ENCODE measurements around the gene ERF.

ERF gene

DNA sequence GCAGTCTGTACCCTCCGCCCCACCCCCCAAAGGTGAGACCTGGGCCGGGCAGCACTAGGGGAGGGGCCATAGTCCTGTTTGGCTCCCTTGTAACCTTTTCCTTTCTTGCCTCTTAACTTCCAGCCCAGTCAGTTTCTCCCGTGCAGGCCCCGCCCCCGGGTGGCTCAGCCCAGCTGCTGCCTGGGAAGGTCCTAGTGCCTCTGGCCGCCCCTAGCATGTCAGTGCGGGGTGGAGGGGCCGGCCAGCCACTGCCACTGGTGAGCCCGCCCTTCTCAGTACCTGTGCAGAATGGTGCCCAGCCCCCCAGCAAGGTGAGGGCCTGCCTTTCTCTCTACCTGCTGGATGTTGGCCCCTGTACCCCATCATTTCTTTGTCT is 36.5 kb upstream of the ERF start:
- Mint-ChIP-seq H3K27ac (no peak overlapping the region), H3K9me3 (no peaks in the 10 kb centered on the region), H3K4me1 (ENCODE audit: low read depth) (peaks cover 24% of the 10 kb centered on the region), H3K4me3 (no peak overlapping the region), H3K27me3 (no peaks in the 10 kb centered on the region), H3K36me3 (ENCODE audit: low read depth) (peaks cover 89% of the 10 kb centered on the region)
- intact Hi-C loops (cut with micrococcal nuclease), result loop anchor here (10.0 kb wide), 1 partner anchor 187 kb away; no protein-coding TSS in a partner anchor

DNA sequence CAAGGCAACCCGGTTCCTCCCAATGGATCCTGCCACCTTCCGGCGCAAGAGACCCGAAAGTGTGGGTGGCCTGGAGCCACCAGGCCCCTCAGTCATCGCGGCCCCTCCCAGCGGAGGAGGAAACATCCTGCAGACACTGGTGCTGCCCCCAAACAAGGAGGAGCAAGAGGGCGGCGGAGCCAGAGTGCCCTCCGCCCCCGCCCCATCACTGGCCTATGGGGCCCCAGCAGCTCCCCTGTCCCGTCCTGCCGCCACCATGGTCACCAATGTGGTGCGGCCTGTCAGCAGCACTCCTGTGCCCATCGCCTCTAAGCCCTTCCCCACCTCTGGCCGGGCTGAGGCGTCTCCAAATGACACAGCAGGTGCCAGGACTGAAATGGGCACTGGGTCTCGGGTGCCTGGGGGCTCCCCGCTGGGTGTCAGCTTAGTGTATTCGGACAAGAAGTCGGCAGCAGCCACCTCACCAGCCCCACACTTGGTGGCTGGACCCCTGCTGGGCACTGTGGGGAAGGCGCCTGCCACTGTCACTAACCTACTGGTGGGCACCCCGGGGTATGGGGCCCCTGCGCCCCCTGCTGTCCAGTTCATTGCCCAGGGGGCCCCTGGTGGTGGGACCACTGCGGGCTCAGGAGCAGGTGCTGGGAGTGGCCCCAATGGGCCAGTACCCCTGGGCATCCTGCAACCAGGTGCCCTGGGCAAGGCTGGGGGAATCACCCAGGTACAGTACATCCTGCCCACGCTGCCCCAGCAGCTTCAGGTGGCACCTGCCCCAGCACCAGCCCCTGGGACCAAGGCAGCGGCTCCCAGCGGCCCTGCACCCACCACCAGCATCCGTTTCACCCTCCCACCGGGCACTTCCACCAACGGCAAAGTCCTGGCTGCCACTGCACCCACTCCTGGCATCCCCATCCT is 35.9 kb upstream of the ERF start:
- H3K36me3 Mint-ChIP-seq (ENCODE audit: low read depth), result peaks cover 89% of the 10 kb centered on the region
- intact Hi-C loops (cut with micrococcal nuclease), result loop anchor here (10.0 kb wide), 1 partner anchor 186 kb away; no protein-coding TSS in a partner anchor
- peaks cover 30% of the 10 kb centered on the region for H3K4me1 Mint-ChIP-seq (ENCODE audit: low read depth)
- no peak overlapping the region for H3K27ac Mint-ChIP-seq
- no peaks in the 10 kb centered on the region for H3K9me3 Mint-ChIP-seq
- H3K4me3 Mint-ChIP-seq, result no peak overlapping the region
- no peaks in the 10 kb centered on the region for H3K27me3 Mint-ChIP-seq

DNA sequence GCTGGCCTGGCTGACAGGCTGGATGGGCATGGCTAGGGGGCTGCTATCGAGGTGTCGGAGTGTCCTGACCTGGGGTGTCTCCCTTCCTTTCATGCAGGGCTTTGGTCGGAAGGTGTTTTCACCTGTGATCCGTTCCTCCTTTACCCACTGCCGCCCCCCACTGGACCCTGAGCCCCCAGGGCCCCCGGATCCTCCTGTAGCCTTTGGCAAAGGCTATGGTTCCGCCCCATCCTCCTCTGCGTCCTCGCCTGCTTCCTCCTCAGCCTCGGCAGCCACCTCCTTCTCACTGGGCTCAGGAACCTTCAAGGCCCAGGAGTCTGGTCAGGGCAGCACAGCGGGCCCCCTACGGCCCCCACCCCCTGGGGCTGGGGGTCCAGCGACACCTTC is 35.2 kb upstream of the ERF start:
- intact Hi-C loops (cut with micrococcal nuclease), result loop anchor here (10.0 kb wide), 1 partner anchor 185 kb away; no protein-coding TSS in a partner anchor
- no peaks in the 10 kb centered on the region for H3K27me3 Mint-ChIP-seq
- H3K4me1 Mint-ChIP-seq (ENCODE audit: low read depth), result peaks cover 37% of the 10 kb centered on the region
- H3K9me3 Mint-ChIP-seq, result no peaks in the 10 kb centered on the region
- no peak overlapping the region for H3K4me3 Mint-ChIP-seq
- no peak overlapping the region for H3K27ac Mint-ChIP-seq
- peaks cover 85% of the 10 kb centered on the region for H3K36me3 Mint-ChIP-seq (ENCODE audit: low read depth)

DNA sequence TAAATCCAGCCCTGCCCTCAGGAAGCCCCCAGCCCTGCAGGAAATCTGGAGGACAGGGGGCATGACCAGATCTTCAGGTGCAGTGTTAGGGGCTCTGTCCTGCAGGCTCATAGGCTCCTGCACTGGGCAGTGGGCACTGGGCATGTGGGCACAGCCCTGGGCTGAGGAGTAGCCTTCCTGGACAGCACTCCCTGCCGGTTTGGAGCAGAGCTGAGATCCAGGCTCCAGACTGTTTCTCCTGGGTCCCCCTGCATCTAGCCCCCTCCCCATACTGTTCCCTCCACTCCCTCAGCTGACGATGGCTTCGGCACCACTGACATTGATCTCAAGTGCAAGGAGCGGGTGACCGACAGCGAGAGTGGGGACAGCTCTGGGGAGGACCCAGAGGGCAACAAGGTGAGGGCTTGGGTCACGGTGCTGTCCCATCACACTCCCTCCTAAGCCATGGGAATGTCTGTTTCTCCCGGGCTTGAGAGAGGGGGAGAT is 34.7 kb upstream of the ERF start:
- Mint-ChIP-seq H3K9me3 (no peaks in the 10 kb centered on the region), H3K4me3 (no peak overlapping the region), H3K27ac (no peak overlapping the region), H3K27me3 (no peaks in the 10 kb centered on the region), H3K4me1 (ENCODE audit: low read depth) (peaks cover 42% of the 10 kb centered on the region), H3K36me3 (ENCODE audit: low read depth) (peaks cover 80% of the 10 kb centered on the region)
- intact Hi-C loops (cut with micrococcal nuclease), result loop anchor here (5.0 to 10.0 kb wide), 2 partner anchors 157 to 185 kb away; partner anchors contain the start of gene POU2F2

DNA sequence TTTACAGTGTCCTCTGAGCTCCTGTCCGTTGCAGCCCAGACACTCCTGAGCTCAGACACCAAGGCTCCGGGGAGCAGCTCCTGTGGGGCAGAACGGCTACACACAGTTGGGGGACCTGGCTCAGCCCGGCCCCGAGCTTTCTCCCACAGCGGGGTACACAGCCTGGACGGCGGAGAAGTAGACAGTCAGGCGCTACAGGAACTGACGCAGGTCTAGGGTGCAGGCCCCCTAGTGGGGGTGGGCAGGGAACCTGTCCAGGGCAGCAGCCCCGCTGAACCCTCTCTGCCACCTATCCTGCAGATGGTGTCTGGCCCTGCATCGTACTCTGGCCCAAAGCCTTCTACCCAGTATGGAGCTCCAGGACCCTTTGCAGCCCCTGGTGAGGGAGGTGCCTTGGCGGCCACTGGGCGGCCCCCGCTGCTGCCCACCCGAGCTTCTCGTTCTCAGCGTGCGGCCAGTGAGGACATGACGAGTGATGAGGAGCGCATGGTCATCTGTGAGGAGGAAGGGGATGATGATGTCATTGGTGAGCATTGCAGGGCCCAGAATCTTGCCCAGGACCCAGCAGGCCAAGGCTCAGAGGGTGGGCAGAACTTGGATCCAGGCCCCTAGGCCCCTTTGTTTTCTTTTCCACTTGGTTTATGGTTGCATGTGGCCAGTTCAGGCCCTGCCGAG is 34.1 kb upstream of the ERF start:
- peaks cover 74% of the 10 kb centered on the region for H3K36me3 Mint-ChIP-seq (ENCODE audit: low read depth)
- H3K4me3 Mint-ChIP-seq, result no peak overlapping the region
- no peak overlapping the region for H3K27ac Mint-ChIP-seq

DNA sequence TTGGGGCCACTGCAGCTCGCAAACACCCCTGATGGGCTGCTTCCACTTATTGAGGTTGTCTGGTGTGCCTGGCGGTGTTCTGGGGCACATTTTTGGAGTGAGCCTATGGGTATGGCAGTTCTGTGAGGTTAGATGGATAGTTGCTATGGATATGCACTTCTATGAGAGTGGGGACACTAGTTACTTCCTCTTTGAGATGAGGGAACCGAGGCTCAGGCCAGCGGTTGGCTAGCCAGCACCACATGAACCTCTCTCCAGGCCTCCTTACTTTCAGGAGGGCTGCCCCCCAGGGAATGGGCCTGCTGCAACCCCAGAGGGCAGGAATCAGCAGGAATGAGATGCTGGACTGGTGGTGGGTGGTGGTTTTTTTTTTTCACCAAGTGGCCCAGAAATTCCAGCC is 33.5 kb upstream of the ERF start:
- intact Hi-C loops (cut with micrococcal nuclease), result loop anchor here (5.0 kb wide), 1 partner anchor 156 kb away; the partner anchor contains the start of gene POU2F2
- H3K36me3 Mint-ChIP-seq (ENCODE audit: low read depth), result peaks cover 68% of the 10 kb centered on the region
- no peaks in the 10 kb centered on the region for H3K9me3 Mint-ChIP-seq
- peaks cover 44% of the 10 kb centered on the region for H3K4me1 Mint-ChIP-seq (ENCODE audit: low read depth)
- no peak overlapping the region for H3K27ac Mint-ChIP-seq
- H3K4me3 Mint-ChIP-seq, result no peak overlapping the region
- no peaks in the 10 kb centered on the region for H3K27me3 Mint-ChIP-seq

More for the DNA sequence above, 34.1 kb upstream of the ERF start:
- Mint-ChIP-seq H3K4me1 (ENCODE audit: low read depth) (peaks cover 44% of the 10 kb centered on the region), H3K9me3 (no peaks in the 10 kb centered on the region), H3K27me3 (no peaks in the 10 kb centered on the region)
- intact Hi-C loops (cut with micrococcal nuclease), result loop anchor here (5.0 kb wide), 1 partner anchor 157 kb away; the partner anchor contains the start of gene POU2F2

DNA sequence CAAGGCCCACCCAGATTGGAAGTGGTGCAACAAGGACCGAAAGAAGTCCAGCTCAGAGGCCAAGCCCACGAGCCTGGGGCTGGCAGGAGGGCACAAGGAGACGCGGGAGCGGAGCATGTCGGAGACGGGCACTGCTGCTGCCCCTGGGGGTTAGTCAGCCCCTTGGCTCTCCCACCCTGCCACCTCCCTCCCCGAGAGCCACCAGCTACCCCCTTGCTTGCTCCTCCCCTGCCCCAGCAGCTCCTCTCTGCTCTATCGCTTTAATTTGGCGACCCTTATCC is 32.8 kb upstream of the ERF start:
- no peak overlapping the region for H3K4me3 Mint-ChIP-seq
- H3K9me3 Mint-ChIP-seq, result no peaks in the 10 kb centered on the region
- peaks cover 44% of the 10 kb centered on the region for H3K4me1 Mint-ChIP-seq (ENCODE audit: low read depth)
- H3K27ac Mint-ChIP-seq, result no peak overlapping the region
- no peaks in the 10 kb centered on the region for H3K27me3 Mint-ChIP-seq
- H3K36me3 Mint-ChIP-seq (ENCODE audit: low read depth), result peaks cover 62% of the 10 kb centered on the region
- intact Hi-C loops (cut with micrococcal nuclease), result loop anchor here (5.0 kb wide), 1 partner anchor 155 kb away; the partner anchor contains the start of gene POU2F2

DNA sequence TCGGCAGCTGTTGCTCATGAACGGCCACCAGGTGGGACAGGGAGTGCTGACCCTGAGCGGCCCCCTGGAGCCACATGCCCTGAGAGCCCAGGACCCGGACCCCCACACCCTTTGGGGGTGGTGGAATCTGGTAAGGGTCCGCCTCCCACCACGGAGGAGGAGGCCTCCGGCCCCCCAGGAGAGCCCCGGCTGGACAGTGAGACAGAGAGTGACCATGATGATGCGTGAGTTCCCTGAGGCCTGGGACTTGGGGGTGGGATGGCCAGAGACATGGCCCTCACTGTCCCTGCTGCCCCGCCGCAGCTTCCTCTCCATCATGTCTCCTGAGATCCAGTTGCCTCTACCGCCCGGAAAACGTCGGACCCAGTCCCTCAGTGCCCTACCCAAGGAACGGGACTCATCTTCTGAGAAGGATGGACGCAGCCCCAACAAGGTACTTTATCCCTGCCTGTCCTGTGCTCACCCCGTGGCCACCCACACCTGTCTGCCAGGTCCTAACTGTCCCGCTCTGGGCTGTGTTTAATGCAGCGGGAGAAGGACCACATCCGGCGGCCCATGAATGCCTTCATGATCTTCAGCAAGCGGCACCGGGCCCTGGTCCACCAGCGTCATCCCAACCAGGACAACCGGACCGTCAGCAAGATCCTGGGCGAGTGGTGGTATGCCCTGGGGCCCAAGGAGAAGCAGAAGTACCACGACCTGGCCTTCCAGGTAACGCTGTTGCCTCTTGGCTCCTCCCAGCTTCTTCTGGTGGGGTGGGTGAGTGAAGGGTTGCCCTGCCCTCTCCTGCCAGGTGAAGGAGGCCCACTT is 32.3 kb upstream of the ERF start:
- peaks cover 56% of the 10 kb centered on the region for H3K36me3 Mint-ChIP-seq (ENCODE audit: low read depth)
- H3K4me1 Mint-ChIP-seq (ENCODE audit: low read depth), result peaks cover 44% of the 10 kb centered on the region
- H3K27ac Mint-ChIP-seq, result no peak overlapping the region
- H3K9me3 Mint-ChIP-seq, result no peaks in the 10 kb centered on the region
- intact Hi-C loops (cut with micrococcal nuclease), result loop anchor here (5.0 kb wide), 1 partner anchor 155 kb away; the partner anchor contains the start of gene POU2F2
- H3K27me3 Mint-ChIP-seq, result no peaks in the 10 kb centered on the region
- no peak overlapping the region for H3K4me3 Mint-ChIP-seq

DNA sequence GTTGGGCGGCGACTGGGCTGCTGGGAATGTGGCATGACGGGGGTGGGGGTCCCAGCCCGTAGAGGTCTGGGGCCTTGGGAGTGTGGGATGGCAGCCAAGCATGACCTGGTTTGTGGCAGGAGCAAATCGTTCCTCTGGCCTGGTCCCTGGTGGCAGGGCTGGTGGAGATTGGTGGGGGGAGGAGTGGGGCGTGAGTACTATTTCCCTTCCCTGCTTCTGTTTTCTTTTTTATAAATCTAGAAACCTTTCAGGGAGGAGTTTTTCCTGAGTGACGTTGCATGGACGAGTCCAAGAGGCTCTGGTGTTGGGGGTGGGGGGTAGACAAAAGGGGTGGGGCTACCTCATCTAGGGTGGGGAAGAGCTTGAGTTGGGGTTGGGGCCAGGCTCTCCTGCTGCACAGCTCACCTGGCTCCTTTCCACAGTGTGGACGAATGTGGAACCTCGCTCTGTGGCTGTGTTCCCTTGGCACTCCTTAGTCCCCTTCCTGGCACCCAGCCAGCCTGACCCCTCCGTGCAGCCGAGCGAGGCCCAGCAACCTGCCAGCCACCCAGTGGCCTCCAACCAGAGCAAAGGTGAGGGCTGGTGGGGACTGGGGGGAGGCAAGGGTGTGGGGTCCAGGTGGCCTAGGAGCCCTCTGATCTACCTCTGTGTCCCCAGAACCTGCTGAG is 31.6 kb upstream of the ERF start:
- Mint-ChIP-seq H3K27ac (peak overlapping the region; percentile 80), H3K27me3 (no peaks in the 10 kb centered on the region), H3K4me1 (ENCODE audit: low read depth) (peaks cover 38% of the 10 kb centered on the region), H3K36me3 (ENCODE audit: low read depth) (peaks cover 49% of the 10 kb centered on the region), H3K4me3 (peak overlapping the region; percentile 85), H3K9me3 (no peaks in the 10 kb centered on the region)
- intact Hi-C loops (cut with micrococcal nuclease), result loop anchor here (5.0 kb wide), 1 partner anchor 154 kb away; the partner anchor contains the start of gene POU2F2

DNA sequence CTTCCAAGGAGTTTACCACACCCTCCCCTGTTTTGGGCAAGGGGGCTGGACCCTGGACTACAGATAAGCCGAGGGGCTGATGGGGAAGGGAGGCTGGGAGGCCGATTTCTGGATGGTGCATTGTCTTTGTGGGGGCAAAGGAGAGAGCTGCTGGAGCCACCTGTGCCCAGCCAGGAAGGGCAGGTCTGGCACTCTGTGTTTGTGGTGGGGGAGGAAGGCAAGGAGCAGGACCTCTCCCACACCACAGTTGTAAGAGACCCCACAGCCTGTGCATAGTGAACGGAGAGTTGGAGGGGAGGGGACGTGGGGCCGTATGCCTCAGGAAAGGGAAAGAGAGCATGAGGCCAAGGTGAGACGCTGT is 31.0 kb upstream of the ERF start:
- Mint-ChIP-seq H3K27me3 (no peaks in the 10 kb centered on the region), H3K4me3 (peak overlapping the region; percentile 85), H3K4me1 (ENCODE audit: low read depth) (peaks cover 37% of the 10 kb centered on the region), H3K9me3 (no peaks in the 10 kb centered on the region), H3K36me3 (ENCODE audit: low read depth) (peaks cover 44% of the 10 kb centered on the region), H3K27ac (peak overlapping the region; percentile 80)
- intact Hi-C loops (cut with micrococcal nuclease), result loop anchor here (5.0 kb wide), 1 partner anchor 154 kb away; the partner anchor contains the start of gene POU2F2

DNA sequence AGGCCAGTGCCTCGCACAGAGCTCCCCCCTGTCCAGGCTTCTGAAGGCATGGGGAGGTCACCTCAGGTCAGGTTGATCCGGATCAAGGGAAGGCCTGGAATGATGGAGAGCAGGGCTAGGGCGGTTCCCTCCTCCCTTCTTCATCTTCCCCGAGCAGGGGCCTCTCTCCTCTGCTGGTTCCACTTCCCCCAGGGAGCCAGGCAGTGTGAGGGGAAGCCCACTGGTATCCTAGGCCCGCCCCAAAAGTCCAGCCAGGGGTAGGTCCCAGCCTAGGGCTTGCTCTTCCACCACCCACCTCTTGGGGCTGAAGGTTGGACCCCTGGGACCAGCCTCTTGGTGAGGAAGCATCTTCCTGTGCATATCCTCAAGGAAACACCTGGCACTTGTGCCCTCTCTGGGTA is 30.6 kb upstream of the ERF start:
- intact Hi-C loops (cut with micrococcal nuclease), result loop anchor here (5.0 kb wide), 1 partner anchor 153 kb away; the partner anchor contains the start of gene POU2F2
- Mint-ChIP-seq H3K9me3 (no peaks in the 10 kb centered on the region), H3K36me3 (ENCODE audit: low read depth) (peaks cover 39% of the 10 kb centered on the region)

DNA sequence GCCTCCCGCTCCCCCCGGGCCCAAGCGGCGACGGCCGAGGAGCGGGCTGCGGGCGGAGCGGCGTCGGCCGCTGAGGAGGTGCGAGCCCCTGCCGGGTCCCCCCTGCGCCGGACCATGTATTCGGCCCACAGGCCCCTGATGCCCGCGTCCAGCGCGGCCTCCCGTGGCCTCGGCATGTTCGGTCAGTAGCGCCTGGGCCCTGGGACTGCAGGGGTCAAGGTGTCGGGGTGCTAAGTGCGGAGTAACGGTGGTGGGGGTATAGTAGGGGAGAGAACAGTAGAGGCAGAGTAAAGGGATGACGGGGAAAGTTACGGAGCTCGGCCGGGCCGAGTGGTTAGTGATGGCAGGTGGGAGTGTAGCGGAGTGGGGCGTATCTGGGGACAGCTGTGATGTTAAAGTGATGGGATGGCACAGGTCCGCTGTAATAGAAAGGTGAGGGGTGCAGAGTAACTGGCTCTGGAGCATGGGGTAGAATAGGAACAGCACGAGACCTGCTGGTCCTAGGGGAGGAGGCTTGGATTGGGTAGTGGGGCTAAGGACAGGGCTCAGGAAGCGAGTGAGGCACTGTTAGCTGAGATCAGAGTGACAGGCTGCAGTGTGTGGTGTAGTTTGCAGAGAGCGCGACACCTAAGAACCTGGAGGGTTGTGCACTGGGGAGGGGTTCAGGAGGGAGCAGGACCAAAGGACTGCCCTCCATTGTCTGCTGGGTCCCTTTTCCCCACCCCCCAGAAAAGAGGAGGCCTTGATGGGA is 29.8 kb upstream of the ERF start:
- H3K36me3 Mint-ChIP-seq (ENCODE audit: low read depth), result peaks cover 32% of the 10 kb centered on the region
- H3K9me3 Mint-ChIP-seq, result no peaks in the 10 kb centered on the region
- no peaks in the 10 kb centered on the region for H3K27me3 Mint-ChIP-seq
- H3K4me1 Mint-ChIP-seq (ENCODE audit: low read depth), result peaks cover 38% of the 10 kb centered on the region
- intact Hi-C loops (cut with micrococcal nuclease), result loop anchor here (5.0 kb wide), 1 partner anchor 152 kb away; the partner anchor contains the start of gene POU2F2
- peak overlapping the region; percentile 80 for H3K27ac Mint-ChIP-seq
- H3K4me3 Mint-ChIP-seq, result peak overlapping the region; percentile 85

More for the DNA sequence above, 30.6 kb upstream of the ERF start:
- peak overlapping the region; percentile 80 for H3K27ac Mint-ChIP-seq
- peaks cover 37% of the 10 kb centered on the region for H3K4me1 Mint-ChIP-seq (ENCODE audit: low read depth)
- H3K27me3 Mint-ChIP-seq, result no peaks in the 10 kb centered on the region
- H3K4me3 Mint-ChIP-seq, result peak overlapping the region; percentile 85
